Ovary (tissue), 3 donors: ENCODE data around the gene PGBD1.

Source experiments
- EP300 ChIP-seq: sonication (generic); formaldehyde crosslinking; IDR thresholded peaks from one replicate; pipeline ENCODE4 v1.6.1; 2017; ENCODE audit warnings: antibody characterized with exemption
- TF ChIP-seq, protein P1 (sequence below), 3 donors: fragments of 450-650 bp in 2 of 3; fragments of 200-600 bp in 1 of 3; IDR thresholded peaks; one replicate each; pipeline versions ENCODE4 v1.5.1 to v1.8.0; 2016 to 2022; ENCODE audit warnings: antibody characterized with exemption in 3 of 3, mild to moderate bottlenecking in 1 of 3
- donor health status: DM: no; HTN: no; CAD: no.

GRCh38 chr6:28282926-28283325, 1.6 kb downstream of the PGBD1 start:
- TF ChIP-seq, protein P1, sequence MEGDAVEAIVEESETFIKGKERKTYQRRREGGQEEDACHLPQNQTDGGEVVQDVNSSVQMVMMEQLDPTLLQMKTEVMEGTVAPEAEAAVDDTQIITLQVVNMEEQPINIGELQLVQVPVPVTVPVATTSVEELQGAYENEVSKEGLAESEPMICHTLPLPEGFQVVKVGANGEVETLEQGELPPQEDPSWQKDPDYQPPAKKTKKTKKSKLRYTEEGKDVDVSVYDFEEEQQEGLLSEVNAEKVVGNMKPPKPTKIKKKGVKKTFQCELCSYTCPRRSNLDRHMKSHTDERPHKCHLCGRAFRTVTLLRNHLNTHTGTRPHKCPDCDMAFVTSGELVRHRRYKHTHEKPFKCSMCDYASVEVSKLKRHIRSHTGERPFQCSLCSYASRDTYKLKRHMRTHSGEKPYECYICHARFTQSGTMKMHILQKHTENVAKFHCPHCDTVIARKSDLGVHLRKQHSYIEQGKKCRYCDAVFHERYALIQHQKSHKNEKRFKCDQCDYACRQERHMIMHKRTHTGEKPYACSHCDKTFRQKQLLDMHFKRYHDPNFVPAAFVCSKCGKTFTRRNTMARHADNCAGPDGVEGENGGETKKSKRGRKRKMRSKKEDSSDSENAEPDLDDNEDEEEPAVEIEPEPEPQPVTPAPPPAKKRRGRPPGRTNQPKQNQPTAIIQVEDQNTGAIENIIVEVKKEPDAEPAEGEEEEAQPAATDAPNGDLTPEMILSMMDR (IDR thresholded peaks at IDR 0.05), result no peak
- no peak for TF ChIP-seq EP300
